Heart left ventricle (tissue), 16 donors: ENCODE data around the gene SP3. TPM values are rescaled to one million over a fixed set of nuclear protein-coding genes. Genes with fewer than 3 reads are reported as not detected.

Experiments
- ATAC-seq, 4 donors: fragments of 200-7000 bp; cut with Tn5 transposase; one replicate each; pipeline ENCODE4 v1.9.1; 2020 to 2022; ENCODE audit warnings: moderate library complexity in 4 of 4, mild to moderate bottlenecking in 3 of 4, moderate number of reproducible peaks in 1 of 4
- DNase-seq, 5 donors: peaks; one replicate each; pipeline ENCODE4 v3.0.0-alpha.2; 2020
- H3K27ac ChIP-seq, 12 donors: fragments of 200-600 bp; sonication (generic) in 4 of 12; one replicate each; pipeline versions ENCODE4 v1.5.0 to v1.8.0; 2016 to 2022; ENCODE audit warnings: mild to moderate bottlenecking in 2 of 12
- H3K27me3 ChIP-seq, 9 donors: fragments of 200-600 bp; sonication (generic) in 2 of 9; one replicate each; pipeline versions ENCODE4 v1.5.1 to v1.8.0; 2016 to 2022; ENCODE audit warnings: mild to moderate bottlenecking in 3 of 9
- H3K36me3 ChIP-seq, 9 donors: fragments of 200-600 bp; sonication (generic) in 2 of 9; one replicate each; pipeline versions ENCODE4 v1.5.0 to v1.8.0; 2018 to 2022; ENCODE audit warnings: mild to moderate bottlenecking in 2 of 9
- H3K4me1 ChIP-seq, 12 donors: fragments of 200-600 bp; sonication (generic) in 4 of 12; one replicate each; pipeline versions ENCODE4 v1.5.0 to v1.8.0; 2016 to 2022; ENCODE audit warnings: mild to moderate bottlenecking in 3 of 12
- H3K4me3 ChIP-seq, 12 donors: fragments of 200-600 bp; sonication (generic) in 4 of 12; one replicate each; pipeline versions ENCODE4 v1.5.0 to v1.8.0; 2017 to 2022; ENCODE audit warnings: mild to moderate bottlenecking in 9 of 12, moderate library complexity in 4 of 12
- H3K9me3 ChIP-seq, 12 donors: fragments of 200-600 bp; sonication (generic) in 4 of 12; one replicate each; pipeline versions ENCODE4 v1.5.0 to v1.8.0; 2016 to 2022; ENCODE audit warnings: mild to moderate bottlenecking in 1 of 12
- CTCF ChIP-seq, 12 donors: fragments of 200-600 bp; sonication (generic) in 4 of 12; IDR thresholded peaks; one replicate each; pipeline versions ENCODE4 v1.5.0 to v1.8.0; 2018 to 2022; ENCODE audit warnings: antibody characterized with exemption in 12 of 12, mild to moderate bottlenecking in 5 of 12
- POLR2A ChIP-seq, 2 donors: fragments of 450-650 bp; IDR thresholded peaks; one replicate each; pipeline ENCODE4 v1.6.1; 2017; ENCODE audit warnings: antibody characterized with exemption in 2 of 2, mild to moderate bottlenecking in 2 of 2, moderate library complexity in 2 of 2
- WGBS, 4 donors: extraction: QIAGEN DNeasy Blood & Tissue Kit in 2 of 4; methylation state at CpG; one replicate each; pipeline versions ENCODE4 v1.1.5 to v1.1.7; 2013 to 2018; 5-methylcytosine and 5-hydroxymethylcytosine counted together
- intact Hi-C, 10 donors: fragments of 100-400 bp; cut with DNase I; formaldehyde crosslinking; loops; one replicate each; pipeline versions ENCODE4 v1.11.1 to v1.14.2; 2022
- polyA plus RNA-seq, 2 donors: library from polyadenylated mRNA; stranded (reverse); fragments of 200-250 nt; gene quantifications; one replicate each; pipeline ENCODE4 v1.2.3, GENCODE V29; 2013
- total RNA-seq, 9 donors: library from RNA; depleted of rRNA in 2 of 9; stranded (reverse); fragments of >200 nt in 2 of 9; fragmentation: NEBNext Ultra II Directional in 3 of 9; extraction: Animal tissue kit (Norgen Biotek cat#: 25700) in 3 of 9; gene quantifications; one replicate each; pipeline versions ENCODE4 v1.1.0 to v1.2.4, GENCODE V29; 2016 to 2023
- donor health status: ischemic (EF 13 %, LVEDD 7.1; RV severe dilation, severe dysfunction).
- donor health status: healthy with polysubstance abuse.
- donor health status: DM: no; HTN: yes; CAD: no.
- donor health status: DM: no; HTN: no; CAD: no.
- donor health status: ischemic (EF 25% LVEDD 6.9; RV normal size, moderate dysfunction).
- donor health status: ischemic (EF 25% LVEDD 5.7; RV mildly dilated, moderate dysfunction).
- donor health status: healthy.
- donor health status: DM: yes; HTN: yes; CAD: no.
- donor health status: ischemic (EF 35%, LVEDD 5.7; RV mildly dilated, moderate dysfunction).
- donor health status: nonischemic (EF 11% LVEDD 7.7; RV severe dilation, severe dysfunction).
- donor health status: DM: yes; HTN: yes; CAD: no.
- donor health status: PGD.
- donor health status: ischemic (EF 29% LVEDD 5.4; RV normal size, mild dysfunction).
- donor health status: nonischemic (EF 23%, LVEDD 6.1; RV moderate dilation, normal function).

SP3 gene
- total and polyA plus RNA-seq, 11 donors = 6.9 to 61.5 (median 40.2) TPM

- ATAC-seq = peak; percentile 83 to 97 (median 96)
- peak; percentile 77 to 91 (median 87) for DNase-seq
- peaks cover 4 to 50% (median 33%) of the 10 kb centered on the region in 12 donors for H3K4me1 ChIP-seq
- H3K4me3 ChIP-seq = no peak overlapping the region
- no peaks in the 10 kb centered on the region for H3K9me3 ChIP-seq
- WGBS, 4 donors = 26 to 40% (median 29%) methylated on average over 7 of the region's 7 CpGs
- TF ChIP-seq CTCF (IDR thresholded peaks at IDR 0.05) = no peak
- peak overlapping the region in 6 of 12 donors; percentile 23 to 88 (median 51) for H3K27ac ChIP-seq
- H3K36me3 ChIP-seq = no peaks in the 10 kb centered on the region
- no peaks in the 10 kb centered on the region for H3K27me3 ChIP-seq
- intact Hi-C loops = loop anchor here in 2 of 10 donors (5.0 to 10.0 kb wide), 3 partner anchors 35 to 112 kb away; no protein-coding TSS in a partner anchor
These were observed 32.1 kb upstream of the SP3 start for GRCh38 chr2:173997269-173997668.

- intact Hi-C loops = loop anchor here in 2 of 10 donors (5.0 to 10.0 kb wide), 3 partner anchors 34 to 112 kb away; no protein-coding TSS in a partner anchor
- Histone ChIP-seq H3K27me3 (no peaks in the 10 kb centered on the region), H3K4me3 (no peak overlapping the region), H3K27ac (peak overlapping the region in 6 of 12 donors; percentile 23 to 88 (median 51)), H3K9me3 (no peaks in the 10 kb centered on the region), H3K36me3 (no peaks in the 10 kb centered on the region), H3K4me1 (peaks cover 6 to 55% (median 38%) of the 10 kb centered on the region in 12 donors)
- TF ChIP-seq CTCF (IDR thresholded peaks at IDR 0.05) (no peak), POLR2A (IDR thresholded peaks at IDR 0.05) (no peak)
- WGBS, 4 donors = 29 to 78% (median 73%) methylated on average over 2 of the region's 2 CpGs
- no peak for ATAC-seq
- DNase-seq = no peak
These were observed 31.6 kb upstream of the SP3 start for GRCh38 chr2:173996766-173997165.

GRCh38 chr2:173993459-173993858 lies 28.3 kb upstream of the SP3 start:
- H3K4me1 ChIP-seq = peaks cover 6 to 75% (median 58%) of the 10 kb centered on the region in 12 donors
- H3K4me3 ChIP-seq = no peak overlapping the region
- H3K27me3 ChIP-seq = no peaks in the 10 kb centered on the region
- no peaks in the 10 kb centered on the region for H3K36me3 ChIP-seq
- DNase-seq (no peak), ATAC-seq (no peak)
- no peak for TF ChIP-seq POLR2A (IDR thresholded peaks at IDR 0.05)
- no peak for TF ChIP-seq CTCF (IDR thresholded peaks at IDR 0.05)
- H3K27ac ChIP-seq = no peak overlapping the region
- intact Hi-C loops = loop anchor here in 3 of 10 donors (5.0 to 10.0 kb wide), 2 partner anchors 34 to 109 kb away; no protein-coding TSS in a partner anchor
- H3K9me3 ChIP-seq = no peaks in the 10 kb centered on the region
- WGBS, 4 donors = 58 to 69% (median 67%) methylated on average over 1 of the region's 1 CpG

- intact Hi-C loops = loop anchor here in 4 of 10 donors (1.0 to 10.0 kb wide), 5 partner anchors 27 to 107 kb away; partner anchors contain the start of gene SP3 (in 1 of the 4)
- peak; percentile 44 to 72 (median 65) for ATAC-seq
- H3K36me3 ChIP-seq = no peaks in the 10 kb centered on the region
- H3K27me3 ChIP-seq = no peaks in the 10 kb centered on the region
- 40 to 59% (median 42%) methylated on average over 5 of the region's 5 CpGs for WGBS, 4 donors
- H3K27ac ChIP-seq = peak overlapping the region; percentile 25 to 85 (median 68)
- H3K9me3 ChIP-seq = no peaks in the 10 kb centered on the region
- peak overlapping the region in 1 of 12 donors; percentile 2 for H3K4me3 ChIP-seq
- H3K4me1 ChIP-seq = peaks cover 0 to 74% (median 46%) of the 10 kb centered on the region in 12 donors
- no peak for TF ChIP-seq CTCF (IDR thresholded peaks at IDR 0.05)
- TF ChIP-seq POLR2A (IDR thresholded peaks at IDR 0.05) = no peak
- peak; percentile 53 to 93 (median 74) for DNase-seq
These were observed 26.8 kb upstream of the SP3 start for GRCh38 chr2:173991856-173992588.
